ENCODE measurements around the gene MSANTD1.

MSANTD1 gene

GRCh38 chr4:3229964-3230363 is 19.0 kb upstream of the MSANTD1 start:
- Histone ChIP-seq H3K27ac (ENCODE audit: low read length, poor library complexity, severe bottlenecking) (no peak overlapping the region), H3K18ac (ENCODE audit: low read depth in 1 of 2, low read length in 2 of 2) (no peak overlapping the region), H4K8ac (ENCODE audit: low read length) (no peak overlapping the region), H2BK5ac (ENCODE audit: low read depth, low read length, poor library complexity, severe bottlenecking) (no peak overlapping the region), H3K14ac (ENCODE audit: low read length in 2 of 2) (no peak overlapping the region), H3K79me1 (replicated peaks; ENCODE audit: low read length, poor library complexity, severe bottlenecking) (peaks cover 2% of the 10 kb centered on the region), H2AK5ac (ENCODE audit: low read length, severe bottlenecking) (no peak overlapping the region), H4K91ac (ENCODE audit: low read length) (no peak overlapping the region), H2BK15ac (ENCODE audit: low read depth, poor library complexity, severe bottlenecking) (no peak overlapping the region), H3K9ac (ENCODE audit: low read length) (no peak overlapping the region), H2AFZ (ENCODE audit: low read depth, low read length) (no peak overlapping the region), H3K4me1 (ENCODE audit: control insufficient read depth, insufficient read depth, low read depth, low read length) (peaks cover 2% of the 10 kb centered on the region), H3K4me2 (ENCODE audit: low read length, poor library complexity, severe bottlenecking) (no peak overlapping the region), H3K27me3 (ENCODE audit: control insufficient read depth in 1 of 2, insufficient read depth in 1 of 2, low read length in 2 of 2) (no peaks in the 10 kb centered on the region), H3K4ac (ENCODE audit: low read depth in 1 of 2, low read length in 2 of 2) (no peak overlapping the region), H3K9me3 (ENCODE audit: control insufficient read depth, low read length) (no peaks in the 10 kb centered on the region), H3K23ac (ENCODE audit: low read length in 2 of 2) (no peak overlapping the region), H3K4me3 (ENCODE audit: insufficient read depth in 1 of 2, low read depth in 1 of 2, low read length in 2 of 2) (no peak overlapping the region), H2BK12ac (ENCODE audit: low read length in 2 of 2) (no peak overlapping the region), H2BK120ac (ENCODE audit: low read depth, low read length) (no peak overlapping the region), H3K36me3 (ENCODE audit: control insufficient read depth in 1 of 2, insufficient read depth in 2 of 2, low read depth in 1 of 2, low read length in 2 of 2) (peaks cover 90% of the 10 kb centered on the region in 2 experiments)
- no peak for DNase-seq
- WGBS = 98% methylated on average over 17 of the region's 17 CpGs

GRCh38 chr4:3231471-3231870 is 17.5 kb upstream of the MSANTD1 start:
- Histone ChIP-seq H4K8ac (ENCODE audit: low read length) (no peak overlapping the region), H3K4me3 (ENCODE audit: insufficient read depth in 1 of 2, low read depth in 1 of 2, low read length in 2 of 2) (no peak overlapping the region), H2BK5ac (ENCODE audit: low read depth, low read length, poor library complexity, severe bottlenecking) (no peak overlapping the region), H2AK5ac (ENCODE audit: low read length, severe bottlenecking) (no peak overlapping the region), H2BK12ac (ENCODE audit: low read length in 2 of 2) (no peak overlapping the region), H3K4me2 (ENCODE audit: low read length, poor library complexity, severe bottlenecking) (no peak overlapping the region), H3K4me1 (ENCODE audit: control insufficient read depth, insufficient read depth, low read depth, low read length) (peaks cover 2% of the 10 kb centered on the region), H3K27ac (ENCODE audit: low read length, poor library complexity, severe bottlenecking) (no peak overlapping the region), H3K4ac (ENCODE audit: low read depth in 1 of 2, low read length in 2 of 2) (no peak overlapping the region), H3K9me3 (ENCODE audit: control insufficient read depth, low read length) (no peaks in the 10 kb centered on the region), H2AFZ (ENCODE audit: low read depth, low read length) (no peak overlapping the region), H3K18ac (ENCODE audit: low read depth in 1 of 2, low read length in 2 of 2) (no peak overlapping the region), H3K27me3 (ENCODE audit: control insufficient read depth in 1 of 2, insufficient read depth in 1 of 2, low read length in 2 of 2) (no peaks in the 10 kb centered on the region), H2BK15ac (ENCODE audit: low read depth, poor library complexity, severe bottlenecking) (no peak overlapping the region), H3K23ac (ENCODE audit: low read length in 2 of 2) (no peak overlapping the region), H2BK120ac (ENCODE audit: low read depth, low read length) (no peak overlapping the region), H3K14ac (ENCODE audit: low read length in 2 of 2) (no peak overlapping the region), H3K9ac (ENCODE audit: low read length) (no peak overlapping the region), H4K91ac (ENCODE audit: low read length) (peak overlapping the region; percentile 8), H3K79me1 (replicated peaks; ENCODE audit: low read length, poor library complexity, severe bottlenecking) (peaks cover 2% of the 10 kb centered on the region), H3K36me3 (ENCODE audit: control insufficient read depth in 1 of 2, insufficient read depth in 2 of 2, low read depth in 1 of 2, low read length in 2 of 2) (peaks cover 91 to 92% of the 10 kb centered on the region in 2 experiments)
- DNase-seq = no peak
- WGBS = 93% methylated on average over 9 of the region's 9 CpGs

DNA sequence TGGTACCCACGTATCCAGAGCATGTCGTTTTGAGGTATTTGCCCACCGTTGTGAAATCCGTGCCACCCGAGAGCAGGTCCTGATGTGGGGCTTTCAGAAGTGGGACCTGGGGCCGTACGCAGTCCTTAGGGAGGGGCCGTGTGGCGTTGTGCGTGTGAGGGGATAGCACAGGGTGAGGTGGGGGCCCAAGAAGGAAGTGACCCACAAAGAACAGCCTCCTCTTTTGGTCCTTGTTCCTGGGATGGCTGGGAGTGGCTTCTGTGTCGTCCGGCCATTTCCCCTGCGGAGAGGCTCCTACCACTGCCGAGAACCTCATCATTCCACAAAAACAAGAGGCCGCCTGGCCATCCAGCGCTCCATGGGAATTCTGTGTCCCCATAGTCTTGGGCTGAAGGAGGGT is 17.0 kb upstream of the MSANTD1 start:
- no peak for DNase-seq
- WGBS = 97% methylated on average over 16 of the region's 16 CpGs
- H3K4me1 ChIP-seq (ENCODE audit: control insufficient read depth, insufficient read depth, low read depth, low read length) = peaks cover 2% of the 10 kb centered on the region

GRCh38 chr4:3232871-3233271 is 16.1 kb upstream of the MSANTD1 start:
- H3K23ac ChIP-seq (ENCODE audit: low read length in 2 of 2) = no peak overlapping the region
- no peak overlapping the region for H2BK120ac ChIP-seq (ENCODE audit: low read depth, low read length)
- H3K18ac ChIP-seq (ENCODE audit: low read depth in 1 of 2, low read length in 2 of 2) = no peak overlapping the region
- H2AK5ac ChIP-seq (ENCODE audit: low read length, severe bottlenecking) = no peak overlapping the region
- no peak overlapping the region for H3K4me3 ChIP-seq (ENCODE audit: insufficient read depth in 1 of 2, low read depth in 1 of 2, low read length in 2 of 2)
- no peaks in the 10 kb centered on the region for H3K9me3 ChIP-seq (ENCODE audit: control insufficient read depth, low read length)
- no peak overlapping the region for H2AFZ ChIP-seq (ENCODE audit: low read depth, low read length)
- H3K9ac ChIP-seq (ENCODE audit: low read length) = no peak overlapping the region
- no peak overlapping the region for H3K14ac ChIP-seq (ENCODE audit: low read length in 2 of 2)
- H3K27ac ChIP-seq (ENCODE audit: low read length, poor library complexity, severe bottlenecking) = no peak overlapping the region
- H3K79me1 ChIP-seq (replicated peaks; ENCODE audit: low read length, poor library complexity, severe bottlenecking) = peaks cover 4% of the 10 kb centered on the region
- no peak overlapping the region for H2BK12ac ChIP-seq (ENCODE audit: low read length in 2 of 2)
- no peaks in the 10 kb centered on the region for H3K27me3 ChIP-seq (ENCODE audit: control insufficient read depth in 1 of 2, insufficient read depth in 1 of 2, low read length in 2 of 2)
- no peak overlapping the region for H2BK5ac ChIP-seq (ENCODE audit: low read depth, low read length, poor library complexity, severe bottlenecking)
- no peak overlapping the region for H3K4ac ChIP-seq (ENCODE audit: low read depth in 1 of 2, low read length in 2 of 2)
- H2BK15ac ChIP-seq (ENCODE audit: low read depth, poor library complexity, severe bottlenecking) = no peak overlapping the region
- peaks cover 95% of the 10 kb centered on the region in 2 experiments for H3K36me3 ChIP-seq (ENCODE audit: control insufficient read depth in 1 of 2, insufficient read depth in 2 of 2, low read depth in 1 of 2, low read length in 2 of 2)
- H4K8ac ChIP-seq (ENCODE audit: low read length) = no peak overlapping the region
- H4K91ac ChIP-seq (ENCODE audit: low read length) = no peak overlapping the region
- peaks cover 3% of the 10 kb centered on the region for H3K4me1 ChIP-seq (ENCODE audit: control insufficient read depth, insufficient read depth, low read depth, low read length)
- DNase-seq = no peak
- WGBS = 96% methylated on average over 15 of the region's 15 CpGs
- H3K4me2 ChIP-seq (ENCODE audit: low read length, poor library complexity, severe bottlenecking) = no peak overlapping the region

More for the DNA sequence above, 17.0 kb upstream of the MSANTD1 start:
- Histone ChIP-seq H3K4me3 (ENCODE audit: insufficient read depth in 1 of 2, low read depth in 1 of 2, low read length in 2 of 2) (no peak overlapping the region), H3K14ac (ENCODE audit: low read length in 2 of 2) (no peak overlapping the region), H3K79me1 (replicated peaks; ENCODE audit: low read length, poor library complexity, severe bottlenecking) (peaks cover 2% of the 10 kb centered on the region), H3K27me3 (ENCODE audit: control insufficient read depth in 1 of 2, insufficient read depth in 1 of 2, low read length in 2 of 2) (no peaks in the 10 kb centered on the region), H3K18ac (ENCODE audit: low read depth in 1 of 2, low read length in 2 of 2) (no peak overlapping the region), H2AK5ac (ENCODE audit: low read length, severe bottlenecking) (no peak overlapping the region), H3K9me3 (ENCODE audit: control insufficient read depth, low read length) (no peaks in the 10 kb centered on the region), H2BK12ac (ENCODE audit: low read length in 2 of 2) (no peak overlapping the region), H3K4me2 (ENCODE audit: low read length, poor library complexity, severe bottlenecking) (no peak overlapping the region), H3K36me3 (ENCODE audit: control insufficient read depth in 1 of 2, insufficient read depth in 2 of 2, low read depth in 1 of 2, low read length in 2 of 2) (peaks cover 90 to 93% of the 10 kb centered on the region in 2 experiments), H3K27ac (ENCODE audit: low read length, poor library complexity, severe bottlenecking) (no peak overlapping the region), H3K4ac (ENCODE audit: low read depth in 1 of 2, low read length in 2 of 2) (no peak overlapping the region), H2BK5ac (ENCODE audit: low read depth, low read length, poor library complexity, severe bottlenecking) (no peak overlapping the region), H4K91ac (ENCODE audit: low read length) (no peak overlapping the region), H3K9ac (ENCODE audit: low read length) (no peak overlapping the region), H2BK15ac (ENCODE audit: low read depth, poor library complexity, severe bottlenecking) (no peak overlapping the region), H2BK120ac (ENCODE audit: low read depth, low read length) (no peak overlapping the region), H2AFZ (ENCODE audit: low read depth, low read length) (no peak overlapping the region), H4K8ac (ENCODE audit: low read length) (no peak overlapping the region), H3K23ac (ENCODE audit: low read length in 2 of 2) (no peak overlapping the region)

Data from mesenchymal stem cell (in vitro differentiated cells and primary cell).